ENCODE data around the gene EXOG.

The EXOG gene

DNA sequence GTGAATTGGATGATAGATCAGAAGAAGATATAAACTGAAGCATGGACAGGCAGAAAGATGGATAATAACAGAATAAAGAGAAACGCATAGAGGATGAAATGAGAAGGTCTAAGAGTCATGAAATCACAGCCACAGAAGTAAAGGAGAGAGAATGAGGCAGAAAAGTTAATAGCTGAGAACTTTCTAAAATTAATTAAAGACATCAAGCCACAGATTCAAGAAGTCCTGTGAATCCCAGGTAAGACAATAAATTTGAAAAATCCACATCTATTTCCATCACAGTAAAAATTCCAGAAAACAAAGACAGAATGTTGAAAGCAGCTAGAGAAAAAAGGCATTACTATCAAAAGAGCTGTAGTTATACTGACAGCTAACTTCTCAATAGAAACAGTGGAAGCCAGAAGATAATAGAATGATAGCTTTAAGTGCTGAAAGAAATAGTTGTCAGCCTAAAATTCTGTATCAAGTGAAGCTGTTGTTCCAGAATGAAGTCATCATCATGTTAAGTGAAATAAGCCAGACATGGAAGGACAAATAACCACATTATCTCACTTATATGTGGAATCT lies 30.5 kb upstream of the EXOG start:
- Histone ChIP-seq H4K20me1 (ENCODE audit: insufficient read depth, low read length) (peaks cover 10% of the 10 kb centered on the region; the same call in 1 of the 2 replicates), H3K9me3 (ENCODE audit: insufficient read depth, low read length) (peaks cover 23% of the 10 kb centered on the region; the same call in 1 of the 2 replicates), H3K36me3 (replicated peaks; ENCODE audit: low read depth, low read length) (peaks cover 12% of the 10 kb centered on the region), H3K27me3 (ENCODE audit: low read depth, low read length) (no peaks in the 10 kb centered on the region), H3K4me2 (ENCODE audit: low read length) (no peak overlapping the region), H3K4me1 (ENCODE audit: low read length) (no peaks in the 10 kb centered on the region), H3K27ac (ENCODE audit: low read length) (no peak overlapping the region), H2AFZ (ENCODE audit: low read depth, low read length) (no peak overlapping the region), H3K4me3 (ENCODE audit: low read length) (no peak overlapping the region), H3K9ac (ENCODE audit: low read length) (no peak overlapping the region), H3K79me2 (ENCODE audit: low read length) (peaks cover 21% of the 10 kb centered on the region)
- no peak for TF ChIP-seq CTCF (IDR thresholded peaks at IDR 0.05; ENCODE audit: low read depth, low read length)
- TF ChIP-seq EZH2phosphoT487 (IDR thresholded peaks at IDR 0.05; ENCODE audit: low read depth), result no peak

- Histone ChIP-seq H3K27ac (ENCODE audit: low read length) (no peak overlapping the region), H3K4me1 (ENCODE audit: low read length) (peaks cover 9% of the 10 kb centered on the region), H3K4me2 (ENCODE audit: low read length) (no peak overlapping the region), H4K20me1 (ENCODE audit: insufficient read depth, low read length) (peaks cover 25% of the 10 kb centered on the region), H3K36me3 (replicated peaks; ENCODE audit: low read depth, low read length) (peaks cover 12% of the 10 kb centered on the region), H3K9me3 (ENCODE audit: insufficient read depth, low read length) (peaks cover 23% of the 10 kb centered on the region; the same call in 1 of the 2 replicates), H3K27me3 (ENCODE audit: low read depth, low read length) (no peaks in the 10 kb centered on the region), H3K4me3 (ENCODE audit: low read length) (no peak overlapping the region), H2AFZ (ENCODE audit: low read depth, low read length) (no peak overlapping the region), H3K9ac (ENCODE audit: low read length) (no peak overlapping the region), H3K79me2 (ENCODE audit: low read length) (peaks cover 17% of the 10 kb centered on the region)
- no peak for TF ChIP-seq CTCF (IDR thresholded peaks at IDR 0.05; ENCODE audit: low read depth, low read length)
- no peak for TF ChIP-seq EZH2phosphoT487 (IDR thresholded peaks at IDR 0.05; ENCODE audit: low read depth)
These were observed 27.4 kb upstream of the EXOG start for GRCh38 chr3:38468765-38469164.

DNA sequence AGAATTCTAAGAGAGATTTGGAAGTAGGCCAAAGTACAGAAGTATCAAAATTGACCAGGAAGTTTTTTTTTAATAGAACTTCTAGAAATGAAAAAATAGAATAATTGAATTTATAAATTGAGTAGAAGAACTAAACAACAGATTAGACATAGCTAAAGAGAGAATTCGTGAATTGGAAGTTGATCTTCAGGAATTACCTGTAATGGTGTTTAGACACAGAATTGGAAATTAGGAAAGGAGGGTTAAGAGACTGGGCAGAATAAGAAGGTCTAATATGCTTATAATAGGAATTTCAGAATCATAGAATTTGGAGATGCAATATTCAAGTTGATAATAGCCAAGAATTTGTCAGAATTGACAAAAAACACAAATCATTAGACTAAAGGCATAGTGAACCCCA lies 26.3 kb upstream of the EXOG start:
- TF ChIP-seq CTCF (IDR thresholded peaks at IDR 0.05; ENCODE audit: low read depth, low read length), result no peak
- TF ChIP-seq EZH2phosphoT487 (IDR thresholded peaks at IDR 0.05; ENCODE audit: low read depth), result no peak
- H3K4me1 ChIP-seq (ENCODE audit: low read length), result peaks cover 9% of the 10 kb centered on the region
- H3K4me2 ChIP-seq (ENCODE audit: low read length), result no peak overlapping the region
- no peaks in the 10 kb centered on the region for H3K27me3 ChIP-seq (ENCODE audit: low read depth, low read length)
- H3K79me2 ChIP-seq (ENCODE audit: low read length), result peaks cover 17% of the 10 kb centered on the region
- H3K36me3 ChIP-seq (replicated peaks; ENCODE audit: low read depth, low read length), result peaks cover 12% of the 10 kb centered on the region
- H4K20me1 ChIP-seq (ENCODE audit: insufficient read depth, low read length), result peaks cover 30% of the 10 kb centered on the region
- H3K4me3 ChIP-seq (ENCODE audit: low read length), result no peak overlapping the region
- no peak overlapping the region for H2AFZ ChIP-seq (ENCODE audit: low read depth, low read length)
- H3K27ac ChIP-seq (ENCODE audit: low read length), result no peak overlapping the region
- H3K9me3 ChIP-seq (ENCODE audit: insufficient read depth, low read length), result peaks cover 23% of the 10 kb centered on the region; the same call in 1 of the 2 replicates
- H3K9ac ChIP-seq (ENCODE audit: low read length), result no peak overlapping the region

- Histone ChIP-seq H3K4me3 (ENCODE audit: low read length) (no peak overlapping the region), H3K27ac (ENCODE audit: low read length) (no peak overlapping the region), H3K9me3 (ENCODE audit: insufficient read depth, low read length) (peaks cover 20% of the 10 kb centered on the region; the same call in 1 of the 2 replicates), H3K4me1 (ENCODE audit: low read length) (peaks cover 9% of the 10 kb centered on the region), H4K20me1 (ENCODE audit: insufficient read depth, low read length) (peaks cover 41% of the 10 kb centered on the region), H3K36me3 (replicated peaks; ENCODE audit: low read depth, low read length) (peaks cover 12% of the 10 kb centered on the region), H2AFZ (ENCODE audit: low read depth, low read length) (no peak overlapping the region), H3K4me2 (ENCODE audit: low read length) (no peak overlapping the region), H3K79me2 (ENCODE audit: low read length) (peaks cover 27% of the 10 kb centered on the region), H3K27me3 (ENCODE audit: low read depth, low read length) (no peaks in the 10 kb centered on the region), H3K9ac (ENCODE audit: low read length) (no peak overlapping the region)
- no peak for TF ChIP-seq CTCF (IDR thresholded peaks at IDR 0.05; ENCODE audit: low read depth, low read length)
- TF ChIP-seq EZH2phosphoT487 (IDR thresholded peaks at IDR 0.05; ENCODE audit: low read depth), result no peak
These were observed 24.8 kb upstream of the EXOG start for GRCh38 chr3:38471260-38471857.
